NCI-H2029 treated with DMSO at 0.1 percent for 48 hours (cell line): Measurements from ENCODE around the gene CD34.
A peak's percentile ranks its signal among the peaks of the same experiment; 100 is the strongest.
"Not testable (repeated sequence)": the region's sequence is repeated elsewhere in the genome, so short reads cannot be mapped to it uniquely, and the experiment has no call there.

Source experiments
- DNase-seq: peaks from one replicate; lab custom pipeline; 2025; lab: John Stamatoyannopoulos, UW

Gene CD34

DNA sequence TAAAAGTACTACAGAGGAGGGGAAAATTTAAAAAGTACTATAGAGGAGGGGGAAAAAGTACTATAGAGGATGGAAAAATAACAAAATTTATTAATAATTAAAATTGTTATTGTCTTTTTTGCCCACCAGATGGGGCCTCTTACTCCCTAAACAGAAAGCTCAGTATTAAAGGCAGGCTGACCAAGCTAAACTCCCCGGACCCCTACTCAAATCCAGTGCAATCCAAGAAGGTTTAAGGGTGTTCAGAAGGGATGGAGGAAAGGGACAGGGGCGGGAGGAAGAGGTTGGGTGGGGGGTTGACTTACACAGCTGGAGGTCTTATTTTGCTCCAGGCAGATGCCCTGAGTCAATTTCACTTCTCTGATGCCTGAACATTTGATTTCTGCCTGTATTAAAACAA lies 13.7 kb downstream of the CD34 start:
- DNase-seq: no peak

DNA sequence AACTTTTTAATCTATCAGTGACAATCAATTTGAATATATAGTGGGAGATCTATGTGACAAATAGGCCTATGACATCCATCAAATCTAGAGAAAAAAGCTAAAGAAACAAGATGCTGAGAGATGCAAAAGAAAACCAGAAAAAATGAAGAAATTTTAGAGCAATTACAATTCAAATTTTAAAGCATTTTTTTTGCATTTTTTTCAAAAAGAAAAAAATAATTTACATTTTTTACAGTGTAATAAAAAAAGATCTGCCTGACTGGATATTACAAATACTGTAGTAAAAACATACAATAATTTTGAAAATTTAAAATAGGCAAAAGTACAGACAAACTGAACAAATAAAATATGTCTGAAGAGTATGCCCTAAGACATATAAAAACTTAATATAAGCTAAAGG lies 14.4 kb downstream of the CD34 start:
- DNase-seq: no peak

DNA sequence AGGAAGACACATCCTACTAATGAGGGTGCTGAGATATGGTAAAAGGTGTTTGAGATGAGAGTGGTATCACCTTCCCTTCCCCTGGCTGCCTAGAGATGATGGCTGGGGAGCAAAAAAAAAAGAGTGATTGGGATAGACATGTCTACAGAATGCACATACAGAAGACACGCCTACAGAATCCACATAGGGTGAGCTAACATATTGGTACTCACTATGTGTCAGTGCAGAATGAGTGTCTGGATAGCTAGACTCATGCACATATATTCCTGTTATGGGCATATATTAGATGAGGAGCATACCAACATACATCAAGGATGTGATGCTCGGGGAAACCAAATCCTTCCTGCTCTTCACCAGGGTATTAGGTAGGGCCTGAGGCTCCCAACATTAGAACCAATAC lies 16.2 kb downstream of the CD34 start:
- DNase-seq: no peak

DNA sequence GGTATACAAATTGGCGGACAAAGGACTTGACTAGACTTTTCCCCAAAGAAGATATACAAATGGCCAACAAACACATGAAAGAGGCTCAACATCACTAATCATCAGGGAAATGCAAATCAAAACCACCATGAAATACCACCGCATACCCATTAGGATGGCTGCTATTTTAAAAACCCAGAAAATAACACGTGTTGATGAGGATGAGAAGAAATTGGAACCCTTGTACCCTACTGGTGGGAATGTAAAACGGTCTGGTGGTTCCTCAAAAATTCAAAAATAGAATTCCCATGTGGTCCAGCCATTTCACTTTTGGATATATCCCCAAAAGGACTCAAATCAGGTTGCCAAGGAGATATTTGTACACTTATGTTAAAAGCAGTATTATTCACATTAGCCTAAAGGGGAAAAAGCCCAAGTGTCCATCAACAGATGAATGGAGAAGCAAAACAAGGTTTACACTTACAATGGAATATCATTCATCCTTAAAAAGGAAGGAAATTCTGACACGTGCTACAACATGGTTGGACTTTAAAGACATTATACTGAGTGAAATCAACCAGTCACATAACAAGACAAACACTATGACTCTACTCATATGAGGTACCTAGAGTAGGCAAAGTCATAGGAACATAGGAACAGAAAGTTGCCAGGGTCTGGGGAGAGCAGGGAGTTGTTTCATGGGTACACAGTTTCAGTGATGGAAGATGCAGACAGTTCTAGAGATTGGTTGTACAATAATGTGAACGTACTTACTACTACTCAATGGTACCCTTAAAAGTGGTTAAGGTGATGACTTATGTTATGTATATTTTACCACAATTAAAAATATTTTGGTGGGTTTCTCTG lies 17.0 kb downstream of the CD34 start:
- no peak for DNase-seq

DNA sequence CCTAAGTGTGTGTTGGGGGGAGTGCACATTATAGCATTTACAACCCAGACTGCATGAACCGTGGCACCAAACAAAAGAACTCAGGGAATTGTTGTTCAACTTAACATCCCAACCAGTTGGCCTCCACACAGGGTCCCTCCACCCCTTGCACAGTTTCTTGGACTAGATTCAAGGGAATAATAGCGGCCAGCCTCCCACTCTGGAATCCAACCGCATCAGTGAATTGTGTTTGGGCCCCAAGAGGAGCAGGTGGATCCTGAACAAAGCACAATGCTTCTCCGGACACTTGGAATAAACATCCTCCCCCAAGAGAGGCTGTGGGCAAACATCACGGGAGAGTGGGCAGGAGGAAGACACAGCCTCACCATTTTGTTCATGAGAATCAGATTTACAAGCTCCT lies 18.2 kb downstream of the CD34 start:
- peak; percentile 50 for DNase-seq

DNA sequence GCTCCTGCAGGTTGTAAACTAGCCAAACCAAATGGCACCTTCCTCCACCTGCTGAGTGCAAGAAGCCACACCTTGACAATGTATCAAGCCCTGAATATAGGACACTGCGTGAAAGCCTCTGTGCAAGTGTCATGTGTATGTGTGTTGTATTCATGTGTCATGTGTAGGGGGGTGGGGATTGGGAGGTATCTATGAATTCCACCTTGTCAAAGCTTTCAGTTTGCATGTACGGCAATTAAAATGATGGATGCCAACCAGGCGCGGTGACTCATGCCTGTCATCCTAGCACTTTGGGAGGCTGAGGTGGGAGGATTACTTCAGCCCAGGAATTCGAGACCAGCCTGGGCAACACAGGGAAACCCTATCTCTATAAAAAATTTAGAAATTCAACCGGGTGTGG lies 19.8 kb downstream of the CD34 start:
- DNase-seq: no peak

DNA sequence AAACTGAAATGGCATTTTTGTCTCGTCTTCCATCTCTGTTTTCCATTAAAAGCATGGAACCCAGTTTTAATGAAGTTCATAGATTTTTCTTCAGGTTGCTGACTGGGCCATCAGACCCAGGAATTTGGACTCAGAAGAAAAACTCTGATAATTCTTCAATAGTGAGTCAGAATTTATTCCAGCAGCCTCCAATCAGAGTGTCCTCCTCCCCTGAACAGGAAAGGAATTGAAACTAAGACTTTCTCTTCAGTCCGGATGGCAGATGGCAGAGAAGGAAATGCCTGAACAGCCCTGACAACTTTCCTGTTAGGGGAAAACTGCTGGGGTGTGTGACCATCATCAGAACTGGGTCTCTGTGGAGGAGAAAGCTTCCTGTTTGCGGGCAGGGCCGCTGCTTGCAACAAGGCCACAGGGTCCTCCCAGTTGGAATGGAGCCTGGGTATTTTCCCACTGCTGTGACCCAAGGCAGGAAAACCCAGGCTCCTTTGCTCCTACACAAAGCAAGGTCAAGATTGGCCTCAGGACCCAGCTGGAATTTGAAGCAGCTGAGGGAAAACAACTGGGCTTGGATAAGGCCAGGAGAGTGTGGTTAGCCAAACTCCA lies 20.7 kb downstream of the CD34 start:
- DNase-seq: no peak

DNA sequence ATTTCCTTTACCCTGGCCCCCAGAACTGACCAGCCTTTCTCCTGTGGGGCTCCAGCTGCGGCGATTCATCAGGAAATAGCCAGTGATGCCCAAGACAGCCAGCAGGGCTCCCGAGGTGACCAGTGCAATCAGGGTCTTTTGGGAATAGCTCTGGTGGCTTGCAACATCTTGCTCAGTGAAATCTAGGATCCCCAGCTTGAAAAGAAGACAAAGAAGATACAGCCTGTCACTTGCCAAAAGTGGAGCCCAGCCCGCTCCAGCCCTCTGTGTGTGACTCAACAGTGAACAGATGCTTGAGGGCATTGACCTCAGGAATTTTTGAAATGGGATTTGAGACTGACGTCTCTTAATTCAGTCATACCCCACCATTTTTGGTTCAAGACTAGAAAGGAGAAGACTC lies 22.3 kb downstream of the CD34 start:
- DNase-seq: no peak

DNA sequence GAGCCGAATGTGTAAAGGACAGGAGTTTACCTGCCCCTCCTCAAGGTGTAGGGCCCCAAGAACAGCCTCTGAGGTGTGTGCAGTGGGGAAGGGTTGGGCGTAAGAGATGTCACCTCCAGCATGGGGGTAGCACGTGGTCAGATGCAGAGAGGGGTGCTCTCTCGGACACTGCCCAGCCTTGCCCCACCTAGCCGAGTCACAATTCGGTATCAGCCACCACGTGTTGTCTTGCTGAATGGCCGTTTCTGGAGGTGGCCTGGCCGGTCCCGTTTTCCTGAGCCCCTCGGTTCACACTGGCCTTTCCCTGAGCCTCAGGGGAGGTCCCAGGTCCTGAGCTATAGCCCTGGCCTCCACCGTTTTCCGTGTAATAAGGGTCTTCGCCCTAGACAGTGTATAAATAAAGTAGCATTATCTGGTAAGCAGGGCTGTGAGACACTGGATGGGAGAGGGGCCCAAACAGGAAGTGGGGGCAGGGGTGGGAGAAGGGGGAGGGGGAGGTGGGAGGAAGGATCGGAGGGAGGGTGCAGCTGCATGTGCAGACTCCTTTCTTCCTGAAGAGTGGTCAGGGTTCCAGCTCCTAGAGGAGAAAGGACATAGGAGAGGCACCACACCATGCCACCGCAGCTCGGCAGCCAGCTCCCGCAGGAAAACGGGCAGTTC lies 23.3 kb downstream of the CD34 start:
- no peak for DNase-seq

DNA sequence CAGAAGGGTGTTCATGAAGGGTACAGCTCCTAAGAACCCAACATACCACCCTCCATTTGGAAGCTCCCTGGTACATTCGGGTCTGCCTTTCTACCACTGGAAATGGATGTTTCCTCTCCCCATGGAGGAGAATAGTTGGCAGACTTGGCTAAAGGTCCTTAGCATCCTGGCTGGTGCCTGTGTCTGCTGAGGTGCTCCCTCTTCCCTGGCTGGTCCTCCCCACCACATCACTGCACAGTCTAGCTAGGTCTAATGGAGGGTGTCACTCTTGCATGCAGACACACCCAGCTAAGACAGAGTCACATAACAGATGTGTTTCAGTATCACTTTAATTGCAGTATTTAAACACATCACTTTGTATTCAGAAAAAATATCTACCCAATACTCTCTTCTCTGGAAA lies 24.7 kb downstream of the CD34 start:
- DNase-seq: no peak

DNA sequence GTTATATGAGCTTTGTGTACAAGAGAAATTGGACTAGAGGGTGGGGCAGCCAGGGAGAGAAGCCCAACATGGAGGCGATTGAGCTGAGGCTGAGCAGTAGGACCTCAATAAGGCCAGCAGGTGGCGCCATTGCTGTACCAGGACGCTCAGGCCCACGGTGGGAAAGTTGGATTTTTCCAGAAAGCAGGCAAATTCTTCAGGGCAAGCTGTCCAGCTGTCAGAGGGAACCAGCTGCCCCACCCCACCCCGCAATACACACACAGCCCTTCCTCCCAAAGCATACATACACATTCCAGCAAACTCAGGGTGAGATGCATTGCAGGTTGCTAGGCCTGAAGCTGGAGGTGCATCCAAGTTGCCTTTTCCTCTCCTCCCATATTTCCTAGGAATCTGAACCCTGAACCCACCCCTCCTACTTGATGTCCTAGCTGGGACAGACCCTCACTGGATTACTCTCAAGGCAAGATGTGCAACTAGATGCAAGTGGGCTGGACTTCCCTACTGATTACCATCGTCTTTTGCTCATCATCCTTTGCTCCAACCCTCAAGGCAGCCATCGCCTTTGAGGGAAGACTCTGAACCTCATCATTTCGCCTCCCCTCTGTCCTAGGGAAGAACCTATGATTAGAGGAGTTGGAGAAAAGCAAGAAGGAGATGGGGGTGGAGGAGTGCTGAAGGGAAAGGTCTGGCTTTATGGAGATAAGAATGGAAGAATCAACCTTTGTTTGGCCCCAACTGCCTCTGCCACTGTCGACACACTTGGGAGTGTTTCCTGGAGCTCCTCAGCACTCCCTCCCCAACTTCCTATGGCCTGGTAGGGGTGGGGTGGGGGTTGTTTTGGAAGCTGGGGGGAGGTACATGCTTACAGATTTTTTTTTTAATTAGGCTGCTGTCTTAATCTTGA lies 25.5 kb downstream of the CD34 start:
- DNase-seq: peak; percentile 72

DNA sequence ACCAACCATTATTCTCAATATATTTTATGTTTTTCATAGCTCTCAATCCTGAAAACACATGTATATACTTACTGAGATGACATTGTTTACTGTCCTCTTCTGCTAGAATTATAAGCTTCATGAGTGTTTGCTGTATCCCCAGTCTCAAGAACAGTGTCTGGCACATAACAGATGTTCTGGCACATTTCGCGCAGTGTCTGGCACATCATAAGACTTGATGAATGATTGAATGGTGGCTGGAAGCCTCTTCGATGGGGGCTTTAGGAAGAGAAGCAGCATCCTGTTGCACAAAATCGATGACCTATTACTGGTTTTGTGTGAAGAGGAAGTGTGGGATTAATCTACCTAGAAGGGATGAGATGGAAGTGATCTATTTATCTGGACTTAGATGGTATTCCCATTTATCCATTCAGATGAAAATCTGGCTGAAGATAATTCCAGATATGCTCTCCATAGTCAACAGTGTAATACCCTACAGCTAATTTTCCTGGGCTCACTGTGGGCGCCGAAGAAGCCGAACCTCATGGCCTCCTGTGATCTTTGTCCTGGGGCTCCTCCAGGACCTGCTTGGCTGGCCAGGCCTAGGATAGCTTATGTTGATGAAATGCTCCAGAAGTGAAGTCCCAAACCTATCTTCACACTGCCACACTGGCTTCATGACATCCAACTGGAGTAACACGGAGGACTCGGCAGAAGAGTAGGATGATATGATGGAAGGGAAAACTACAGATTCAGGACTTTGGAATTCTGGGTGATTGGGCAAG lies 26.5 kb downstream of the CD34 start:
- DNase-seq: peak; percentile 95

DNA sequence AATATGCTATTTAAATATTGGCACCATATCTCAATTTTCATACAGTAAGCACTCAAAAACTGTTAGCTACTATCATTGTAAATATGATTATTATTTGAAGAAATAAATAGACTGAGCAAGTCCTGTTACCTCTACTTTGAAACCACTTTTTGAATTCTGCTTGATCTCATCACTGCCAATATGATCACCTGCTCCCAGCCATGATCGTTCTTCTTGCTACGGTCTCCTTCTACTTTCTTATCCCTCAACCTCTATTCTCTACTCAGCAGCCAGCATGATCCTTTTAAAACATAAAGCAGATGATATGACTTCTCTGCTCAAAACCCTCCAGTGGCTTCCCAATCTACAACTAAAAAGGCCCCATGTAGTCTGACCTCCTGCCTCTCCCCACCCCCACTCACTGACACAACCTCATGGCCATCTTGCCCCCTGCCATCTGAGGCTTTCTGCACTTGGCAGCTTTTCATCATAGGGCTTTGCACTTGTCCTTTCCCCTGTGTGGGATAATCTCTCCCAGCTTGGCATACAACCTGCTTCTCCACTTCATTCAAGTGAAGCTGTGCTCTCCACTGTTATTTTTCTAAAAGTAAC lies 27.2 kb downstream of the CD34 start:
- peak; percentile 95 for DNase-seq

DNA sequence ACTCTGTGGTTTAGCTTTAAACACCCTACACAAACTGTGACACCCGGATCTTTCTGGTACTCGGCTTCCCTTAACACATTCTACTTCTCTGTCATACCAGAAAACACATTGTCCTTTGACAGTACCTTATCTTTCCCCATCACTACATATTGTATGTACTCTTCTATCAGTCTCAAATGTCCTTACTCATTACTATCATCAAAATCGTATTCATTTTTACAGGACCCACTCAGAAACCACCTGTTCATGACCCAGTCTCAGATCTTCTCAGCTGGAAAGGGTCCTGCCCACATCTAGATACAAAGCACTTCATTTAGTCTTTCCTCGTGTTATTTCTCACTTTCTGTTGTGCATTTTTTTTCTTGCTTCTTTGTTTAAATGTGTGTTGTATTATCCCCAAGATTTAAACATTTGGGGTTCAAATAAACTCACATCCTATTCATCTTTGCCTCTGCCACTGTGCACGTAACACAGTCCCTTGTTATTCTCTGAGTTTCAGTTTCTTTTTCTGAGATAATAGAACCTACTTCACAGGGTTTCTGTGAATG lies 27.7 kb downstream of the CD34 start:
- DNase-seq: no peak

DNA sequence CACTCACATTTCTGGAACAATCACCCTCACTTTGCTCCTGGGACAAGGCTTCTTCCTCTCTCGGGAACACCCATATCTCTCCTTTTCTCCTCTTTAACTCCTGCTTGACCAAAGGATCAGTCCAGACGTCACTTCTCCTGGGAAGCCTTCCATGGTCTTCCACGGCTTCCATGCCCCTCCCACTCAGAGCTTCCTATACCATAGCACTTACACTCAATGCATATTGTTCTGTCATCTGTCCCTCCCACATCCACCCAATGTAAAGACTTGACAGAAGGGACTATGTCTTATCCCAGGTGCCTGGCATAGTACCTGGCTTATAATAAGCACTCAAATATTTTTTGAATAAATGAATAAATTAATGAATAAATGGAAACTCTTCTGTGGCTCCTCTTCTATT lies 28.2 kb downstream of the CD34 start:
- DNase-seq: no peak

DNA sequence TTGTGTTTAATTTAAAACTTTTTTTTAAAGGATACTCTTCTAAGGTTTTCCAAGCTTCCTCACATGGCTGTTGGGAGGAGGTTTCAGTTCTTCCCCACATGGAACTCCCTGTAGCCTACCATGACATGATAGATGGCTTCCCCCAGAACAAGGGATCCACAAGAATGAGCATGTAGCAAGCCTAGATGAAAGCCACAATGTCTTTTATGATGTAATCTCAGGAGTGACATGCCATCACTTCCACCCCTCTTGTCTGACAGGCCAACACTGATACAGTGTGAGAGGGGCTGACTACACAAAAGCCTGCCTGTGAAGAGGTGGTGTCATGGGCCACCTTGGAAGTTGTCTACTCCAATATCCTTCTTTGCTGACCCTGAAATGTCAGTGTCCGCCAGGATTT lies 32.0 kb downstream of the CD34 start:
- no peak for DNase-seq

DNA sequence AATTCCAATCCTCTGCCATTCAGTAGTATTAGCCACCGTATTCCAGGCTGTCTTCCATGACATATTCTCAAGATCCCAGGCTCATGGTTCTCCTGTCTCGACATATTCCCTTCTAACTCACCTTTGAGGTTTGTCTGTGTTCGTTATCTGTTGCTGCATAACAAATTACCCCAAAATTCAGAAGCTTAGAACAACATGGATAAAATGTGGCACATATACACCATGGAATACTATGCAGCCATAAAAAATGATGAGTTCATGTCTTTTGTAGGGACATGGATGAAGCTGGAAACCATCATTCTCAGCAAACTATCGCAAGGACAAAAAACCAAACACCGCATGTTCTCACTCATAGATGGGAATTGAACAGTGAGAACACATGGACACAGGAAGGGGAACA lies 33.0 kb downstream of the CD34 start:
- DNase-seq: not testable (repeated sequence)

DNA sequence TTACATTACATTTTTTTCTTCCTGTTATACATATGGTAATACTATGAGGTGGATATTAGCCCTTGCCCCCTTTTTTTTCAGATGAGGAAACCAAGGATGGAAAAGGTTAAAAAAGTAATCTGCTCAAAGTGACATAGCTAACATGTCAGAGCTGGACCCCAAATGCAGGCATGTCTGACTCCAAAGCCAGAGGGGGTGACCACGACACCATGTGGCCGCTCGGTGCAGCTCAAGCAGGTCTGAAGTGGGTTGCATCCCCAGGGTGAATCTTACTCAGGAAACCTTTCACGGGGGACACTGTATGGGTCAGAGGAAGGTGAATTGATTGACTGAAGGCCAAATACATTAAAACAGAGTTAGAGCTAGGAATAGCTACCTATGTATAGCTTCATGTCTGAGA lies 34.8 kb downstream of the CD34 start:
- DNase-seq: no peak

DNA sequence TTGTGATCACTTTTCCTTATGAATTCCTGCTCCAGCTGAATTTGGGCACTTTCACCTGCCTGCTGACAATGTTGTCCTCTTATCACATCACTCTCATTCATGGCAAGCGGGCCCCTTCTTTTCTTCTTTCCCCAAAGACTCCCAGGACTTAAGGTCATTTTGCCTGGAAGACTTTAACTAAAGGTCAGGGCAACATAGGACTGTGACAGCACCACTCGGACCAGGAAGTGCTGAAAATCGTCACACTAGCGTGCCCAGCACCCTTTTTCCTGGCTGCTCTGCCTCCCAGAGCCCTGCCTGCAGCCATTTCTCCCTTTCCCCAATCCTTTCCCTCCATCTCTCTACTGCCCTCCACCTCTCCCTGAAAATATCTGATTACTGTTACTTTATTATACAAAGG lies 35.4 kb downstream of the CD34 start:
- no peak for DNase-seq

DNA sequence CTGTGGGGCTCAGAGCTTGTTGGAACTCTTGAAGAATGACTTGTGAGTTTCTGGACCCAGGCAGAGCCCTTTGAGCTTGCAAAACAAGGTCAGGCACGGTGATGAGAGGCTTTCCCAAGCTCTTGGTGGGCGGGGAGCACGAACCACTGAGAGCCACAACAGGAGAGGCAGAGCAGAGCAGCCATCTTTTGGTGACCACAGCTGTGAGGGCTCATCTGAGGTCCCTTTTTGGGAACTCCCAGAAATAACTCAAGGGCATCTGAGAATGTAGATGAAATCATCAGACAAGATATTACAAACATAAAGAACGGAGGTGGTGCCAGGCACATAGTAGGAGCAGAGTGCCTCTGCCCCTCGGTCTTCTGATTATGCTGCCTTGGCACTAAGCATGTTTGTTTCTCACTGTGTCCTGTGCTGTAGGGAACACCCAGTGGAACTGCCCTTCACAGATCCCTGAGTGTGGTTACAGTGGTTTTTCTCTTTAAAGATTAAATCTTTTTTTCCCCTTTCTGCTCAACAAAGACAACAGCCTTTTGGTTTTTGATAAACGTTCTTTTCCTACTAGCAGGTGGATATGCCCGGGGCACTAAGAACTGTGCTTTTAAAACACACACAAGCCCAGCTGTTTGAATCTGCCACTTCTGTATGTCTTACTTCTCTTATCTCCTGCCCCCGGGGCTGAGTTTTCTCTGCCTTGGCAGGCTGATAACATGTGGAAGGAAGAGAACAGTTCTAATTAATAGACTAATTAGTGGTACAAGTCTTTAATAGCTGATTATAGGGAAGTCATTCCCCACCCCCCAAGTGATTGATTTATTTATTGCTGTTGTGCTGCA lies 37.7 kb downstream of the CD34 start:
- DNase-seq: no peak
